Measurements from ENCODE around the gene CNPY1. TPM values are rescaled to one million over a fixed set of nuclear protein-coding genes. Genes with fewer than 3 reads are reported as not detected.

The CNPY1 gene
- total and polyA plus RNA-seq, 9 of the 15 experiments (the other 6 are each of a cell fraction or from before 2014, with no cell fraction given), result not detected

DNA sequence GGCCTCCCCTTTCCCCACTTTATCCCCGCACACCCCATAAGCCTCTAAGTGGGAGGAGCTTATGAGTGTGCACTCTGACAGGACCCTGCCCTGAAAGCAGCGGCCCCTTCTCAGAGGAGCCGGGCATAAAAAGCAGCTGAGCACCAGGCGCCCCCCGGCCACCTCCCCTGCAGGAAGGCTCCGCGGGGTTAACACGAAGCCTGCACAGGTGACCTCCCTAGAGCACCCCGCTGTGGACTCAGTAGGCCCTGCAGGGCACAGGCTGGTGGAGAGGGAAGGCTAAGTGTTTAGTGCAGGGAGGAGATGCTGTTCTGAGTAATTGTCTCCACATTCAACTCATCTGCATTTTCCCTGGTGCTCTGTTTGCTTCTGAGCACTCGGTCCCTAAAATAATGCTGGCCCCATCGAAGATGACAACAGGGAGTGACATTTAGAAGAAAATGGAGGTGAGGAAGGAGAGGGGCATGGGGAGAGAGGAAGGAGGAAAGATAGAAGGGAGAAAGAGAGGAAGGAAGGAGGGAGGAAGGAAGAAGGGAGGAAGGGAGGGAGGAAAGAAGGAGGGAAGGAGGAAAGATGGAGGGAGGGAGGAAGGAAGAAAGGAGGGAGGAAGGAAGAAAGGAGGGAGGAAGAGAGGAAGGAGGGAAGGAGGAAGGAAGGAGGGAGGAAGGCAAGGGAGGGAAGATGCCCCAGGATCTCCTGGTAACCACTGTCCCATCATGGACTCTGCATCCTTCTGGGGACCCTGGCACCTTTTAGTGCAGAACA, 25.4 kb upstream of the CNPY1 start:
- intact Hi-C loops (cut with micrococcal nuclease), result no loop called here
- no peak overlapping the region for H3K9ac ChIP-seq (ENCODE audit: insufficient read depth in 1 of 2, low read depth in 2 of 2, low read length in 2 of 2)
- peaks cover 0 to 5% of the 10 kb centered on the region in 2 experiments; a peak in 1 of 5 replicates for H3K4me1 ChIP-seq (replicated peaks in 1 of 2; ENCODE audit: control insufficient read depth in 2 of 2, insufficient read depth in 2 of 2, low read length in 2 of 2)
- H3K4me2 ChIP-seq (ENCODE audit: insufficient read depth, low read length), result no peak overlapping the region
- in situ Hi-C loops (cut with MboI), result no loop called here
- H3K27ac ChIP-seq (ENCODE audit: extremely low read depth, low read depth, low read length), result no peak overlapping the region
- TF ChIP-seq, protein P1, sequence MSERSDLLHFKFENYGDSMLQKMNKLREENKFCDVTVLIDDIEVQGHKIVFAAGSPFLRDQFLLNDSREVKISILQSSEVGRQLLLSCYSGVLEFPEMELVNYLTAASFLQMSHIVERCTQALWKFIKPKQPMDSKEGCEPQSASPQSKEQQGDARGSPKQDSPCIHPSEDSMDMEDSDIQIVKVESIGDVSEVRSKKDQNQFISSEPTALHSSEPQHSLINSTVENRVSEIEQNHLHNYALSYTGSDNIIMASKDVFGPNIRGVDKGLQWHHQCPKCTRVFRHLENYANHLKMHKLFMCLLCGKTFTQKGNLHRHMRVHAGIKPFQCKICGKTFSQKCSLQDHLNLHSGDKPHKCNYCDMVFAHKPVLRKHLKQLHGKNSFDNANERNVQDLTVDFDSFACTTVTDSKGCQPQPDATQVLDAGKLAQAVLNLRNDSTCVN (CRISPR knock-in tag; IDR thresholded peaks at IDR 0.05), result 0 out of 2 replicates have a peak, but pooled peaks have one; percentile 59
- TF ChIP-seq, protein P2, sequence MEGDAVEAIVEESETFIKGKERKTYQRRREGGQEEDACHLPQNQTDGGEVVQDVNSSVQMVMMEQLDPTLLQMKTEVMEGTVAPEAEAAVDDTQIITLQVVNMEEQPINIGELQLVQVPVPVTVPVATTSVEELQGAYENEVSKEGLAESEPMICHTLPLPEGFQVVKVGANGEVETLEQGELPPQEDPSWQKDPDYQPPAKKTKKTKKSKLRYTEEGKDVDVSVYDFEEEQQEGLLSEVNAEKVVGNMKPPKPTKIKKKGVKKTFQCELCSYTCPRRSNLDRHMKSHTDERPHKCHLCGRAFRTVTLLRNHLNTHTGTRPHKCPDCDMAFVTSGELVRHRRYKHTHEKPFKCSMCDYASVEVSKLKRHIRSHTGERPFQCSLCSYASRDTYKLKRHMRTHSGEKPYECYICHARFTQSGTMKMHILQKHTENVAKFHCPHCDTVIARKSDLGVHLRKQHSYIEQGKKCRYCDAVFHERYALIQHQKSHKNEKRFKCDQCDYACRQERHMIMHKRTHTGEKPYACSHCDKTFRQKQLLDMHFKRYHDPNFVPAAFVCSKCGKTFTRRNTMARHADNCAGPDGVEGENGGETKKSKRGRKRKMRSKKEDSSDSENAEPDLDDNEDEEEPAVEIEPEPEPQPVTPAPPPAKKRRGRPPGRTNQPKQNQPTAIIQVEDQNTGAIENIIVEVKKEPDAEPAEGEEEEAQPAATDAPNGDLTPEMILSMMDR (IDR thresholded peaks at IDR 0.05 in 2 of 3, conservative IDR thresholded peaks at IDR 0.05 in 1 of 3; ENCODE audit: insufficient read depth in 2 of 3, low read depth in 1 of 3, low read length in 3 of 3), result peak in 1 of 3 experiments; percentile 11; a peak in 1 of 6 replicates
- TF ChIP-seq, protein P3, sequence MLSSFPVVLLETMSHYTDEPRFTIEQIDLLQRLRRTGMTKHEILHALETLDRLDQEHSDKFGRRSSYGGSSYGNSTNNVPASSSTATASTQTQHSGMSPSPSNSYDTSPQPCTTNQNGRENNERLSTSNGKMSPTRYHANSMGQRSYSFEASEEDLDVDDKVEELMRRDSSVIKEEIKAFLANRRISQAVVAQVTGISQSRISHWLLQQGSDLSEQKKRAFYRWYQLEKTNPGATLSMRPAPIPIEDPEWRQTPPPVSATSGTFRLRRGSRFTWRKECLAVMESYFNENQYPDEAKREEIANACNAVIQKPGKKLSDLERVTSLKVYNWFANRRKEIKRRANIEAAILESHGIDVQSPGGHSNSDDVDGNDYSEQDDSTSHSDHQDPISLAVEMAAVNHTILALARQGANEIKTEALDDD (IDR thresholded peaks at IDR 0.05), result no peak
- TF ChIP-seq, protein P4, sequence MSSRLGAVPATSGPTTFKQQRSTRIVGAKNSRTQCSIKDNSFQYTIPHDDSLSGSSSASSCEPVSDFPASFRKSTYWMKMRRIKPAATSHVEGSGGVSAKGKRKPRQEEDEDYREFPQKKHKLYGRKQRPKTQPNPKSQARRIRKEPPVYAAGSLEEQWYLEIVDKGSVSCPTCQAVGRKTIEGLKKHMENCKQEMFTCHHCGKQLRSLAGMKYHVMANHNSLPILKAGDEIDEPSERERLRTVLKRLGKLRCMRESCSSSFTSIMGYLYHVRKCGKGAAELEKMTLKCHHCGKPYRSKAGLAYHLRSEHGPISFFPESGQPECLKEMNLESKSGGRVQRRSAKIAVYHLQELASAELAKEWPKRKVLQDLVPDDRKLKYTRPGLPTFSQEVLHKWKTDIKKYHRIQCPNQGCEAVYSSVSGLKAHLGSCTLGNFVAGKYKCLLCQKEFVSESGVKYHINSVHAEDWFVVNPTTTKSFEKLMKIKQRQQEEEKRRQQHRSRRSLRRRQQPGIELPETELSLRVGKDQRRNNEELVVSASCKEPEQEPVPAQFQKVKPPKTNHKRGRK (tag; IDR thresholded peaks at IDR 0.05), result peak; percentile 16; the same call in 1 of the 2 replicates
- no peak for TF ChIP-seq COPS2 (conservative IDR thresholded peaks at IDR 0.05)
- no peak for TF ChIP-seq MAFG (tag; conservative IDR thresholded peaks at IDR 0.05)
- peak; percentile 76; the same call in 1 of the 2 replicates for TF ChIP-seq OTX1 (CRISPR knock-in tag; IDR thresholded peaks at IDR 0.05)
- no peak for TF ChIP-seq TAF7 (tag; IDR thresholded peaks at IDR 0.05)
- TF ChIP-seq, protein P5, sequence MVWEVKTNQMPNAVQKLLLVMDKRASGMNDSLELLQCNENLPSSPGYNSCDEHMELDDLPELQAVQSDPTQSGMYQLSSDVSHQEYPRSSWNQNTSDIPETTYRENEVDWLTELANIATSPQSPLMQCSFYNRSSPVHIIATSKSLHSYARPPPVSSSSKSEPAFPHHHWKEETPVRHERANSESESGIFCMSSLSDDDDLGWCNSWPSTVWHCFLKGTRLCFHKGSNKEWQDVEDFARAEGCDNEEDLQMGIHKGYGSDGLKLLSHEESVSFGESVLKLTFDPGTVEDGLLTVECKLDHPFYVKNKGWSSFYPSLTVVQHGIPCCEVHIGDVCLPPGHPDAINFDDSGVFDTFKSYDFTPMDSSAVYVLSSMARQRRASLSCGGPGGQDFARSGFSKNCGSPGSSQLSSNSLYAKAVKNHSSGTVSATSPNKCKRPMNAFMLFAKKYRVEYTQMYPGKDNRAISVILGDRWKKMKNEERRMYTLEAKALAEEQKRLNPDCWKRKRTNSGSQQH (CRISPR knock-in tag; IDR thresholded peaks at IDR 0.05), result peak; percentile 52; the same call in 1 of the 2 replicates
- TF ChIP-seq ELF4 (CRISPR knock-in tag; IDR thresholded peaks at IDR 0.05), result peak; percentile 55; the same call in 1 of the 2 replicates
- FAIRE-seq (no peak), DNase-seq (ENCODE audit: extremely low read depth in 1 of 4, low spot score in 3 of 4) (no peak), ATAC-seq (peak; percentile 52)
- peaks cover 21% of the 10 kb centered on the region for H4K20me1 ChIP-seq (replicated peaks; ENCODE audit: control insufficient read depth, insufficient read depth, low read length)
- BruUV-seq (replicated peaks), result no TSS peak
- ChIA-PET POLR2A (interaction anchor here (0.5 to 0.6 kb wide), 2 partner anchors 50 to 118 kb away, joined by 3 to 4 read pairs; no protein-coding TSS in a partner anchor), CTCF (ENCODE audit: low intra/inter-chr PET ratio) (no interaction called here)
- H3K79me2 ChIP-seq (ENCODE audit: control insufficient read depth, insufficient read depth, low read length), result no peaks in the 10 kb centered on the region
- peaks cover 61 to 88% of the 10 kb centered on the region in 2 experiments for H3K27me3 ChIP-seq (ENCODE audit: control insufficient read depth in 2 of 2, insufficient read depth in 2 of 2, low read length in 2 of 2)
- 4% methylated on average over 11 of the region's 11 CpGs for WGBS (ENCODE audit: insufficient coverage, low coverage, missing lambda C conversion rate)
- H3K4me3 ChIP-seq, result no peak overlapping the region
- H3K36me3 ChIP-seq (ENCODE audit: control insufficient read depth, insufficient read depth, low read length), result no peaks in the 10 kb centered on the region
- no peaks in the 10 kb centered on the region for H3K9me3 ChIP-seq (replicated peaks; ENCODE audit: control insufficient read depth, insufficient read depth, low read depth, low read length)
- H2AFZ ChIP-seq (ENCODE audit: low read depth, low read length), result no peak overlapping the region
- H3K9me1 ChIP-seq (ENCODE audit: control insufficient read depth, insufficient read depth, low read length), result no peaks in the 10 kb centered on the region

All from K562 (cell line).